Measurements from ENCODE around the gene FOCAD.

- TF ChIP-seq, protein P1, sequence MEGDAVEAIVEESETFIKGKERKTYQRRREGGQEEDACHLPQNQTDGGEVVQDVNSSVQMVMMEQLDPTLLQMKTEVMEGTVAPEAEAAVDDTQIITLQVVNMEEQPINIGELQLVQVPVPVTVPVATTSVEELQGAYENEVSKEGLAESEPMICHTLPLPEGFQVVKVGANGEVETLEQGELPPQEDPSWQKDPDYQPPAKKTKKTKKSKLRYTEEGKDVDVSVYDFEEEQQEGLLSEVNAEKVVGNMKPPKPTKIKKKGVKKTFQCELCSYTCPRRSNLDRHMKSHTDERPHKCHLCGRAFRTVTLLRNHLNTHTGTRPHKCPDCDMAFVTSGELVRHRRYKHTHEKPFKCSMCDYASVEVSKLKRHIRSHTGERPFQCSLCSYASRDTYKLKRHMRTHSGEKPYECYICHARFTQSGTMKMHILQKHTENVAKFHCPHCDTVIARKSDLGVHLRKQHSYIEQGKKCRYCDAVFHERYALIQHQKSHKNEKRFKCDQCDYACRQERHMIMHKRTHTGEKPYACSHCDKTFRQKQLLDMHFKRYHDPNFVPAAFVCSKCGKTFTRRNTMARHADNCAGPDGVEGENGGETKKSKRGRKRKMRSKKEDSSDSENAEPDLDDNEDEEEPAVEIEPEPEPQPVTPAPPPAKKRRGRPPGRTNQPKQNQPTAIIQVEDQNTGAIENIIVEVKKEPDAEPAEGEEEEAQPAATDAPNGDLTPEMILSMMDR (conservative IDR thresholded peaks at IDR 0.05; ENCODE audit: low read depth, low read length), result no peak
- no peak for TF ChIP-seq EZH2 (IDR thresholded peaks at IDR 0.05; ENCODE audit: borderline replicate concordance, low read depth, low read length, poor library complexity, severe bottlenecking)
These were observed 32.1 kb upstream of the FOCAD start for GRCh38 chr9:20651939-20652338.
